Gastrocnemius medialis (tissue), 4 donors: ENCODE results near the gene AP5B1.

Experiments
- CTCF ChIP-seq, 5 experiments: fragments of 450-650 bp in 3 of 5; fragments of 200-600 bp in 2 of 5; sonication (generic) in 2 of 5; IDR thresholded peaks in 4 of 5; conservative IDR thresholded peaks in 1 of 5; 1 replicate in 4 of 5; 2 replicates in 1 of 5; pipeline ENCODE4 v1.5.1; 2016 to 2019; ENCODE audit warnings: antibody characterized with exemption in 5 of 5, mild to moderate bottlenecking in 3 of 5, moderate library complexity in 3 of 5
- POLR2A ChIP-seq, 2 donors: fragments of 450-650 bp; IDR thresholded peaks; one replicate each; pipeline ENCODE4 v1.6.1; 2017; ENCODE audit warnings: antibody characterized with exemption in 2 of 2, mild to moderate bottlenecking in 2 of 2, moderate library complexity in 2 of 2

- TF ChIP-seq CTCF (IDR thresholded peaks at IDR 0.05 in 4 of 5, conservative IDR thresholded peaks at IDR 0.05 in 1 of 5) (no peak), POLR2A (IDR thresholded peaks at IDR 0.05) (no peak)
Measured at GRCh38 chr11:65741185-65741584, 39.6 kb downstream of the AP5B1 start.
